Calu3 (cell line): ENCODE data around the gene EPYC. TPM values are rescaled to one million over a fixed set of nuclear protein-coding genes. Genes with fewer than 3 reads are reported as not detected.

Experiments
- BruUV-seq: library from RNA; stranded (reverse); fragments of 400-500 nt; replicated peaks from 2 replicates; lab custom pipeline; 2021; lab: Mats Ljungman, UMichigan
- CTCF ChIA-PET: fragments of 300-600 bp; sonication (Branson Sonifier 250); formaldehyde crosslinking; loops from one replicate; lab custom pipeline; 2022; ENCODE audit warnings: antibody characterized with exemption; lab: Charles Lee
- DNase-seq: peaks from one replicate; pipeline ENCODE4 v3.0.0; 2022
- H3K27ac Mint-ChIP-seq: one replicate; pipeline ENCODE4 v1.8.0; 2022; ENCODE audit warnings: mixed read lengths; ENCODE audit not compliant: unreplicated experiment
- H3K27me3 Mint-ChIP-seq: one replicate; pipeline ENCODE4 v1.8.0; 2022; ENCODE audit warnings: mixed read lengths; ENCODE audit not compliant: unreplicated experiment
- H3K36me3 Mint-ChIP-seq: one replicate; pipeline ENCODE4 v1.8.0; 2022; ENCODE audit warnings: mild to moderate bottlenecking, moderate library complexity, mixed read lengths; ENCODE audit not compliant: insufficient read depth, unreplicated experiment
- H3K4me1 Mint-ChIP-seq: one replicate; pipeline ENCODE4 v1.8.0; 2022; ENCODE audit warnings: mild to moderate bottlenecking, low read depth, mixed read lengths; ENCODE audit not compliant: unreplicated experiment
- H3K4me3 Mint-ChIP-seq: one replicate; pipeline ENCODE4 v1.8.0; 2022; ENCODE audit warnings: mild to moderate bottlenecking, low read depth, moderate library complexity, mixed read lengths; ENCODE audit not compliant: unreplicated experiment
- H3K9me3 Mint-ChIP-seq: one replicate; pipeline ENCODE4 v1.8.0; 2022; ENCODE audit warnings: low read depth, mixed read lengths; ENCODE audit not compliant: unreplicated experiment
- intact Hi-C: fragments of 100-400 bp; cut with micrococcal nuclease; formaldehyde crosslinking; loops from one replicate; pipeline ENCODE4 v1.10.0; 2022; ENCODE audit not compliant: unreplicated experiment
- total RNA-seq: library from RNA; stranded (reverse); gene quantifications from 2 replicates; pipeline ENCODE4 v1.2.3, GENCODE V29; 2022
- TF ChIP-seq, protein P1 (sequence below): fragments of 200-600 bp; IDR thresholded peaks from one replicate; pipeline ENCODE4 v1.8.0; 2022; ENCODE audit warnings: antibody characterized with exemption; ENCODE audit not compliant: unreplicated experiment

EPYC gene
- total RNA-seq, 1 experiment from 2014 or later: not detected

- intact Hi-C loops: no loop called here
- Mint-ChIP-seq H3K27ac (no peak overlapping the region), H3K36me3 (no peaks in the 10 kb centered on the region), H3K4me3 (no peak overlapping the region), H3K9me3 (no peaks in the 10 kb centered on the region), H3K27me3 (no peaks in the 10 kb centered on the region), H3K4me1 (no peaks in the 10 kb centered on the region)
- no peak for DNase-seq
- BruUV-seq: no TSS peak
- CTCF ChIA-PET: no interaction called here
- TF ChIP-seq, protein P1, sequence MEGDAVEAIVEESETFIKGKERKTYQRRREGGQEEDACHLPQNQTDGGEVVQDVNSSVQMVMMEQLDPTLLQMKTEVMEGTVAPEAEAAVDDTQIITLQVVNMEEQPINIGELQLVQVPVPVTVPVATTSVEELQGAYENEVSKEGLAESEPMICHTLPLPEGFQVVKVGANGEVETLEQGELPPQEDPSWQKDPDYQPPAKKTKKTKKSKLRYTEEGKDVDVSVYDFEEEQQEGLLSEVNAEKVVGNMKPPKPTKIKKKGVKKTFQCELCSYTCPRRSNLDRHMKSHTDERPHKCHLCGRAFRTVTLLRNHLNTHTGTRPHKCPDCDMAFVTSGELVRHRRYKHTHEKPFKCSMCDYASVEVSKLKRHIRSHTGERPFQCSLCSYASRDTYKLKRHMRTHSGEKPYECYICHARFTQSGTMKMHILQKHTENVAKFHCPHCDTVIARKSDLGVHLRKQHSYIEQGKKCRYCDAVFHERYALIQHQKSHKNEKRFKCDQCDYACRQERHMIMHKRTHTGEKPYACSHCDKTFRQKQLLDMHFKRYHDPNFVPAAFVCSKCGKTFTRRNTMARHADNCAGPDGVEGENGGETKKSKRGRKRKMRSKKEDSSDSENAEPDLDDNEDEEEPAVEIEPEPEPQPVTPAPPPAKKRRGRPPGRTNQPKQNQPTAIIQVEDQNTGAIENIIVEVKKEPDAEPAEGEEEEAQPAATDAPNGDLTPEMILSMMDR: no peak
Observed at GRCh38 chr12:90920222-90920621, 84.5 kb downstream of the EPYC start.

DNA sequence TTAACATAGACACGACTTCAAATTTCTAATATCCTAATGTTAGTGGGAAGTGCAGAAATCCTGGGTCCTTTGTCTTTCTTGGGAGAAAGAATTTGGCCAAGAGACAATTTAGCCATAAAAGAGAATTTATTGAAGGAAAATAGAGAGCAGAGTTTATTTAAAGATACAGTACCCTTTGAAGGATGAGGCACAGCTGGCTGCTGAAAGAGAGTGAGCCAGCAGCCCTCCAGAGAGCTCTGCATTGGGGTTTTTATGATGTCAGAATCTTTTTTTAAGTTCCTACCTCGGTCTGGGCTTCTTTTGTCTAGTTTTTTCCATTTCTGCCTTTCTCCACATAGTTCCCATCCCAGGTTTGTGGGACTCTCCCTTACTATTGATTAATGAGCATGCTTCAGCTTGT is 87.3 kb downstream of the EPYC start:
- Mint-ChIP-seq H3K27ac (no peak overlapping the region), H3K36me3 (no peaks in the 10 kb centered on the region), H3K4me3 (no peak overlapping the region), H3K27me3 (no peaks in the 10 kb centered on the region), H3K4me1 (no peaks in the 10 kb centered on the region), H3K9me3 (peaks cover 7% of the 10 kb centered on the region)
- no peak for DNase-seq
- no TSS peak for BruUV-seq
- intact Hi-C loops: no loop called here
- TF ChIP-seq, protein P1: no peak
- CTCF ChIA-PET: no interaction called here

- no peaks in the 10 kb centered on the region for H3K4me1 Mint-ChIP-seq
- BruUV-seq: no TSS peak
- no peaks in the 10 kb centered on the region for H3K27me3 Mint-ChIP-seq
- TF ChIP-seq, protein P1: no peak
- H3K27ac Mint-ChIP-seq: no peak overlapping the region
- H3K9me3 Mint-ChIP-seq: peaks cover 7% of the 10 kb centered on the region
- no peak for DNase-seq
- no peaks in the 10 kb centered on the region for H3K36me3 Mint-ChIP-seq
- intact Hi-C loops: no loop called here
- no peak overlapping the region for H3K4me3 Mint-ChIP-seq
- CTCF ChIA-PET: no interaction called here
Observed at GRCh38 chr12:90916516-90916915, 88.3 kb downstream of the EPYC start.

DNA sequence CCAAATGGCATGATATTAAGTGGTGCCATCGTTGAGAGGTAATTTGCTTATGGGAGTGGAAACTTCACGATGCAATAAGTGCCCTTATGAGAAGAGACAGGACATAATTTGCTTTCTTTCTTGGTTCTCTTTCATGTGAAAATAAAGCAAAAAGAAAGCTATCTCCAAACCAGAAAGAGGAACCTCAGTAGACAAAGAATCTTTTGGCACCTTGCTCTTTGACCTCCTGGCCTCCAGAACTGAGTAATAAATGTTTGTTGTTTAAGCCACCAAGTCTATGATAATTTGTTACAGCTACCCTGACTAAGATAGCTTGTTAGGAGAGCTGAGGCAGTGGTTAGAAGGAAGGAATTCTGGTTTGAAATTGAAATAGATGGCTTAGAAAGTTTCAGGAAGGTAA is 89.4 kb downstream of the EPYC start:
- CTCF ChIA-PET: no interaction called here
- intact Hi-C loops: no loop called here
- no peak for DNase-seq
- TF ChIP-seq, protein P1: no peak
- H3K36me3 Mint-ChIP-seq: no peaks in the 10 kb centered on the region
- peaks cover 7% of the 10 kb centered on the region for H3K9me3 Mint-ChIP-seq
- H3K4me3 Mint-ChIP-seq: no peak overlapping the region
- no TSS peak for BruUV-seq
- no peak overlapping the region for H3K27ac Mint-ChIP-seq
- H3K4me1 Mint-ChIP-seq: no peaks in the 10 kb centered on the region
- H3K27me3 Mint-ChIP-seq: no peaks in the 10 kb centered on the region

Other genes with a start within 250 kb of the EPYC start
- not detected in 2 replicates for gene CCER1, start 49.8 kb downstream of the EPYC start, total RNA-seq
- not detected in 2 replicates for gene KERA, start 53.1 kb upstream of the EPYC start, total RNA-seq
- gene LUM, start 106.5 kb upstream of the EPYC start, total RNA-seq: 0.31 TPM in 1 of 2 replicates, not detected in the other
- not detected in 2 replicates for gene DCN, start 177.8 kb upstream of the EPYC start, total RNA-seq